SK-N-DZ (cell line): ENCODE results near the gene RPL35A.
A peak's percentile ranks its signal among the peaks of the same experiment; 100 is the strongest.
"Not testable (repeated sequence)": the region's sequence is repeated elsewhere in the genome, so short reads cannot be mapped to it uniquely, and the experiment has no call there.

Experiments
- DNase-seq: peaks from one replicate; pipeline ENCODE4 v3.0.0-alpha.2; 2015; ENCODE audit warnings: low spot score

Gene RPL35A

DNA sequence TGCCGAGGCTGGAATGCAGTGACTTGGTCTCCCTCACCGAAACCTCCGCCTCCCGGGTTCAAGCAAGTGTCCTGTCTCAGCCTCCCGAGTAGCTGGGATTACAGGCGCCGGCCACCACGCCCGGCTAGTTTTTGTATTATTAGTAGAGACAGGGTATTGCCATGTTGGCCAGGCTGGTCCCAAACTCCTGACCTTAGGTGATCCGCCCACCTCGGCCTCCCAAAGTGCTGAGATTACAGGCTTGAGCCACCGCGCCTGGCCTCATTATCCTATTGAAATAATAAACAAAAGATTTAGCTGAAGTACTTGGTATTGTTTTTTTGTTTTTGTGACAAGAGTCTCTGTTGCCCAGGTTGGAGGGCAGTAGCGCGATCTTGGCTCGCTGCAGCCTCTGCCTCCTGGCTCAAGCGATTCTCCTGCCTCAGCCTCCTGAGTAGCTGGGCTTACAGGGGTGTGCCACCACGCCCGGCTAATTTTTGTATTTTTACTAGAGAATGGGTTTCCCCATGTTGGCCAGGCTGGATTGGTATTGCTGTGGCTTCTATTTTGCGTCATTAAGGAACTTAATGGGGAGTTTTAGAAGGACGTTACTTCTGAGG lies 1.5 kb downstream of the RPL35A start:
- DNase-seq = no peak

DNA sequence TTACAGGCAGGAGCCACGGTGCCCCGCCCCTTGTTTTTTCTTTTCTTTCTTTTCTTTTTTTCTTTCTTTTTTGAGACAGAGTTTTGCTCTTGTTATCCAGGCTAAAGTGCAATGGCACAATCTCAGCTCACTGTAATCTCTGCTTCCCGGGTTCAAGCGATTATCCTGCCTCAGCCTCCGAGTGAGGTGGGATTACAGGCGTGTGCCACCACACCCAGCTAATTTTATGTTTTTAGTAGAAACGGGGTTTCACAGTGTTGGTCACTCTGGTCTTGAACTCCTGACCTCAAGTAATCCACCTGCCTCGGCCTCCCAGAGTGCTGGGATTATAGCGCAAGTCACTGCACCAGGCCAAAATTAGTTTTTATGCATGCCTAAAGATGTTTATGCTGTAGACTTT lies 2.5 kb downstream of the RPL35A start:
- no peak for DNase-seq

- DNase-seq = no peak
These were observed 3.3 kb downstream of the RPL35A start for GRCh38 chr3:197953325-197953724.

DNA sequence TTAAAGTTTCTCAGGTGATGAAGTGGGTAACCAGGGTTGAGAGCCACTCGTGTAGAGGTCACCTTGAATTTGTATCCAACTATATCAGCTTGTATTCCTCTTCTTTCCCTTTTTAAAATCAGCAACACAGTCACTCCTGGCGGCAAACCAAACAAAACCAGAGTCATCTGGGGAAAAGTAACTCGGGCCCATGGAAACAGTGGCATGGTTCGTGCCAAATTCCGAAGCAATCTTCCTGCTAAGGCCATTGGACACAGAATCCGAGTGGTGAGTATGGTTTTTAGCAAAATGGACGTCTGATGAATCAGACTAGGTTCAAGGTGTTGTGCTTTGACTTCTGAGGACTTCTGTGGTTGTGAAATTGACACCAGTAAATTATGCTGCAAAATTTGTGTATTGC lies 3.9 kb downstream of the RPL35A start:
- DNase-seq = no peak

DNA sequence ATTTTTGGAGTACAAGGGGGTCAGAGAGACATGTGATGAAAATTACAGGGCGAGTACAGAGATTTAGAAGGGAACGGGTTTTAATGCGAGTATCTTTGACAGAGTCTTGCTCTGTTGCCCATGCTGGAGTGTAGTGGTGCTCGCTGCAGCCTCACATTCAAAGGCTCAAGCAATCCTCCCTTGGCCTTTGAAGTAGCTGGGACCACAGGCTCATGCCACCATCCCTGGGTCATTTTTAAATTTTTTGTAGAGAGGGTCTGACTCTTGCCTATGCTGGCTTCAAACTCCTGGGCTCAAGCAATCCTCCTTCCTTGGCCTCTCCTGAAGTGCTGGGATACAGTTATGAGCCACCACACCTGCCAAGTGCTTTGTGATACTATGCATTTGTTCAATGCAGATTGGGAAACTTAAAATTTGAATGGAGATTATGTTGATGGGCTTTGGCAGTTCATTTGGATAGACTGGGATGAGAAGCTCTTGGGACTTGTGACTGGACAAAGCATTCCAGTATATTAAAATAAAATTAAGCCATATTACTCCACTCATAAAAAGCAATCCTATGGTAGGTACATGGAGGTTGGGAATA lies 6.0 kb downstream of the RPL35A start:
- no peak for DNase-seq

GRCh38 chr3:197956626-197956988 lies 6.6 kb downstream of the RPL35A start:
- no peak for DNase-seq

GRCh38 chr3:197957790-197958133 lies 7.8 kb downstream of the RPL35A start:
- DNase-seq = no peak

DNA sequence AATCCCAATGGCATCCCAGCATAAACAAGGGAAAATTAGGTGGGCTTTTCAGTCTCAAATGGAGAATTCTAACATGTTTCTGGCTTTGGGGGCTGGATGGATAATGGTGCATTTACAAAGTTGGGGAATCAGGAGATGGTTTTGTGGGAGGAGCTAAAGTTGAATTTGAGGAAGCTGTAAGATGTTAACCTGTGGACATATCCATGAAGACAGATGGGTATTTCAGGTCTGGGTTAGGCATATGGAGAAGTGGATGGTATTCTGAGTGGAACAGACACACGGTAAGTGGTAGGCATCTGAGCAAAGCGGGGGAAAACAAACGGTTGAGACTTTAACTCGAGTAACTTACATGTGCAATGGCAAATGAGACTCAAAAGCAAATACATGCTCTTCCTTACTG lies 8.4 kb downstream of the RPL35A start:
- DNase-seq = no peak

DNA sequence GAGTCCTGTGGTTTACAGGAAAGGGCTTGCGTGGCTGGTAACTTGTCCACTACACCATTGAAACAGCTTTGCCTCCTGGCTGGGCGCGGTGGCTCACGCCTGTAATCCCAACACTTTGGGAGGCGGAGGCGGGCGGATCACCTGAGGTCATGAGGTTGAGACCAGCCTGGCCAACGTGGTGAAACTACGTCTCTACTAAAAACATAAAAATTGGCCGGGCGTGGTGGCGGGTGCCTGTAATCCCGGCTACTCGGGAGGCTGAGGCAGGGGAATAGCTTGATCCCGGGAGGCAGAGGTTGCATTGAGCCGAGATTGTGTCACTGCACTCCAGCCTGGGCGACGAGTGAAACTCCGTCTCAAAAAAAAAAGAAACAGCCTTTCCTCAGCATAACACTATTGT lies 8.9 kb downstream of the RPL35A start:
- not testable (repeated sequence) for DNase-seq

- no peak for DNase-seq
These were observed 9.5 kb downstream of the RPL35A start for GRCh38 chr3:197959500-197959890.

DNA sequence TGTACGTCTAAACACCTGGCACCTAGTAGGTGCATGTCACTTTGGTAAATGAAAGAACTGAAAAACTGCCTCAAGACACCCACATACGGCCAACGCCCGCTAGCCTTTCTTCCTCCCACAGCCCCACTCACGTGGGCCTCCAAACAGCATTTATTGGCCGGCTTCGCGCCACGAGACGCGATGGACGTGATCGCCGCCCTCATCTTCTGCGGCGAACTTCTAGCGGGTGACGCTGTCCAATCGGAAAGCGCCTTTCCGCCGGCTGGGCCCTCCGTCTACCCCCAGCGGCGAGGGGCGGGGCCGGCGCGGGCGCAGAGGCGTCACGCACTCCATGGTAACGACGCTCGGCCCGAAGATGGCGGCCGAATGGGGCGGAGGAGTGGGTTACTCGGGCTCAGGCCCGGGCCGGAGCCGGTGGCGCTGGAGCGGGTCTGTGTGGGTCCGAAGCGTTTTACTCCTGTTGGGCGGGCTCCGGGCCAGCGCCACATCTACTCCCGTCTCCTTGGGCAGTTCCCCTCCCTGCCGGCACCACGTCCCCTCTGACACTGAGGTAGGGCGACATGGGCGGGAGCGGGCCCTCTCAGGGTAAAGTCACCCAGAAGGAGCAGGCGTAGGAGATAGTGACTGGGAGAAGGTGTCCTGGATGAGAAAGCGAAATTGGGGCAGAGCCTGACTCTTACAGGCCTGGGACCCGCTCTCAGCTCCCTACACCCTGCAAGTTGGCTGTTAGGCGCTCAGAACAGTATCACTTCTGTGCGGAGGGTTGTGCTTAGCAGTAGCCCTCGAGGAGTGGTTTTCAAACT lies 10.1 kb downstream of the RPL35A start, which contains the start of gene LMLN:
TSS of gene LMLN (plus strand) at position 327 of the 803 bp plus-strand sequence. CDS start at position 356, 29 bp downstream.
- peak; percentile 96 for DNase-seq

DNA sequence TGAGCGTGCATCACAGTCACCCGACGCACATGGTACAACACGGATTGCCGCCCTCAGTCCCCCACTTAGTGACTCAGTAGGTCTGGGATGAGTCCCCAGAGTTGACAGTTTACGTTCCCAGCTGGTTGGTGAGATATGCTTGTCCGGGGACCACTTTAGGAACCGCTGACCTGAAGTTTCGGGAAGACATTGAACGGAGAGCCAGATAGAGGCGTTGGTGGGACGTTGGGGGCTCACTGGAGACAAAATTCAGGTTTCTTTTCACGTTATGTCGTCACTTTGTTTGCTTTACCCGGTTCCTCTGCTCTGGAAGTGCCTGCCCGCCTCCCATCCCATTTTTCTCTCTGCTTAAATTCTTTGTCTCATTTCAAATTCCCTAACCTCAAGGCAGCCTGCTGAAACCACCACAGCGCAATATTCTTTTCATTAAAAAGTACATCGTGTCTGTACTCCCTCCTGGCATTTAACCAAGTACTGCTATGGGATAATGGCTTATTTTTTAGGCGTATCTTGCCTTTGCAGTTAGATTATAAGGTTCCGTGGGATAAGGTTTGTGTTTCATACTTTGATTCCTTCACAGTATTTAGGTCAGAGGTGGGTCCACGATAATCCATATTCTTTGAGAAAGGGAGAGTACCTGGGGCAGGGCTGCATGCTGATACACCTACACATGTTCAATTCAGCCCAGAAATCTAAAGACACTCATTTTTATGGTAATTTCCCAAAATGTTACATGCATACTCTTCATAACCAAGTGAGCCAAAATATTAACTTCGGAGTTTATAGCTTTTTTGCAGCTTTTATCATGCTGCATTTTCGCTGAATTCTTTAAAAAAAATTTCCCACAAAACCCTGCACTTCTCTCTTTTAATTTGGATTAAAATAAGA lies 10.9 kb downstream of the RPL35A start:
- DNase-seq = no peak

GRCh38 chr3:197961582-197961945 lies 11.6 kb downstream of the RPL35A start:
- no peak for DNase-seq

- DNase-seq = no peak
These were observed 13.1 kb downstream of the RPL35A start for GRCh38 chr3:197963019-197963637.

DNA sequence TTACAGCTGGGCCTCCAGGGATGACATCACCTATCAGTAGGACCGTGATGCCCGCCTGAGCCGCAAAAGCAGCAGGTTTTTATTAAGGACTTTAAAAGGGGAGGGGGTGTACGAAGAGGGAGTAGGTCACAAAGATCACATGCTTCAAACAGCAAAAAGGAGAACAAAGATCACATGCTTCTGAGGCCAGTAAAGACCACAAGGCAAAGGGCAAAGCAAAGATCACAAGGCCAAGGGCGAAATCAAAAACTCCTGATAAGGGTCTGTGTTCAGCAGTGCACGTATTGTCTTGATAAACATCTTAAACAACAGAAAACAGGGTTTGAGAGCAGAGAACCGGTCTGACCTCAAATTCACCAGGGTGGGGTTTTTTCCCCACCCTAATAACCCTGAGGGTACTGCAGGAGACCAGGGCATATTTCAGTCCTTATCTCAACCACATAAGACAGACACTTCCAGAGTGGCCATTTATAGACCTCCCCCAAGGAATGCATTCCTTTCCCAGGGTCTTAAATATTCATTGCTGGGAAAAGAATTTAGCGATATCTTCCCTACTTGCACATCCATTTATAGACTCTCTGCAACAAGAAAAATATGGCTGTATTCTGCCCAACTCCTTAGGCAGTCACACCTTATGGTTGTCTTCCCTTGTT lies 17.5 kb downstream of the RPL35A start:
- DNase-seq = not testable (repeated sequence)

GRCh38 chr3:197970588-197970987 lies 20.6 kb downstream of the RPL35A start:
- DNase-seq = no peak

GRCh38 chr3:197974016-197974415 lies 24.0 kb downstream of the RPL35A start:
- DNase-seq = no peak

DNA sequence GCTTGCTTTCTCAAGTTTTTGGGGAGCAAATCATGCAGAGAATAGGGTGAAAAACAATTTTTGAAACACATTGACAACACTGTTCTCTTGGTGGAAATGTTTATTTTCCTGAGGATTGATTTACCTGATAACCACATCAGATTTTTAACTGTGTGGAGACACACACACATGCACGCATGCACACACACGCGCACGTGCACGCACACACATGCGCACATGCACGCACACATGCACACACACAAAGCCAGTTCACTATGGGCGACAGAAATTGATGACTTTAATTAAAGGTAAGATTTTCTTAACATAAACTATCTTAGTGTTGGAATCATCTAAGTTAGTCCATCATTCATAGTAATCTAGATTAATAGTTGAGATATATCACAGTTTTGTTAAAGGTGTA lies 25.3 kb downstream of the RPL35A start:
- DNase-seq = no peak

DNA sequence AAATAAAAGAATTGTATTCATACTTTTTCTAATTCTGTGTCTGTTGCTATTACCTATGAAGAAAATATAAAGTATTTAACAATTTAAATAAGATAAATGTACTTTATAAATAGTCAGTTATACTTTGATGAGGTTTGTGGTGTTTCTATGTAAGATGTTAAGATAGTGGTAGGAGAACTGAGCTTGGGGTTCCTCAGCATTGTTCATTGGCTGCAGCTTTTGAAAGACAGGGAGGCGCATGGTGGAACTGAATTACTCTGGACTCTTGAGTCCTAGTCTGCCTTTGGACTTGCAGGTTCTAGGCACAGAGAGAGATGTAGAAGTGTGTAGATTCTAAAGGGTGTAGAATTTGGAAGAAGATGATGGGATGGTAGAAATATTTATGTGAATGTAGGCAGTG lies 33.1 kb downstream of the RPL35A start:
- no peak for DNase-seq

GRCh38 chr3:197989651-197990050 lies 39.7 kb downstream of the RPL35A start:
- no peak for DNase-seq

DNA sequence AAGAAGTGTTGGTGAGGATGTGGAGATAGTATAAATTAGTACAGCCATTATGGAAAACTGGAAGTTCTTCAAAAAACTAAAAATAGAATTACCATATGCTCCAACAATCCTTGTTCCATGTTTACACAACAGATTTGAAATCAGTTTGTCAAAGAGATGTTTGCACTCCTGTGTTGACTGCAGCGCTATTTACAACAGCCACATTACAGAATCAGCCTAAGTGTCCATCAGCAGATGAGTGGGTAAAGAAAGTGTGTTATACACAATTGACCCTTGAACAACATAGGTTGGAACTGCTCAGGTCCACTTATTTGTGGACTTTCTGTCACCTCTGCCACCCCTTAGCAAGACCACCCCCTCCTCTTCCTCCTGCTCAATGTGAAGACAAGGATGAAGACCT lies 44.7 kb downstream of the RPL35A start:
- no peak for DNase-seq
